Uterus (tissue), 4 donors: ENCODE measurements around the gene NFIA. TPM values are rescaled to one million over a fixed set of nuclear protein-coding genes. Genes with fewer than 3 reads are reported as not detected.
A peak's percentile ranks its signal among the peaks of the same experiment; 100 is the strongest.

ENCODE experiments used
- DNase-seq, 2 donors: peaks; one replicate each; pipeline ENCODE4 v3.0.0-alpha.2; 2019 to 2020
- H3K27ac ChIP-seq, 2 donors: fragments of 200-600 bp; sonication (generic); 1 replicate in 1 of 2; 2 replicates in 1 of 2; pipeline ENCODE4 v1.5.1; 2016 to 2018
- H3K27me3 ChIP-seq, 2 donors: fragments of 200-600 bp; sonication (generic); one replicate each; pipeline ENCODE4 v1.5.1; 2018 to 2019; ENCODE audit warnings: control low read depth in 1 of 2
- H3K36me3 ChIP-seq, 2 donors: fragments of 200-600 bp; sonication (generic); one replicate each; pipeline ENCODE4 v1.5.1; 2019; ENCODE audit warnings: control low read depth in 1 of 2
- H3K4me1 ChIP-seq, 2 donors: fragments of 200-600 bp; sonication (generic); one replicate each; pipeline ENCODE4 v1.5.1; 2018 to 2019; ENCODE audit warnings: control low read depth in 1 of 2
- H3K4me3 ChIP-seq, 2 donors: fragments of 200-600 bp; sonication (generic); 1 replicate in 1 of 2; 2 replicates in 1 of 2; pipeline ENCODE4 v1.5.1; 2018 to 2019; ENCODE audit warnings: mild to moderate bottlenecking in 1 of 2
- H3K9me3 ChIP-seq, 2 donors: fragments of 200-600 bp; sonication (generic); one replicate each; pipeline ENCODE4 v1.5.1; 2019; ENCODE audit warnings: control low read depth in 1 of 2
- POLR2A ChIP-seq, 2 donors: fragments of 450-650 bp; IDR thresholded peaks; one replicate each; pipeline ENCODE4 v1.6.1; 2016; ENCODE audit warnings: antibody characterized with exemption in 2 of 2, mild to moderate bottlenecking in 1 of 2, moderate library complexity in 1 of 2
- intact Hi-C: fragments of 100-400 bp; cut with DNase I; formaldehyde crosslinking; loops from one replicate; pipeline ENCODE4 v1.15.1; 2023; ENCODE audit warnings: low total_unique reads
- total RNA-seq, 4 donors: library from RNA; depleted of rRNA in 3 of 4; stranded (reverse); fragments of >200 nt in 3 of 4; gene quantifications; one replicate each; pipeline versions ENCODE4 v1.1.0 to v1.2.4, GENCODE V29; 2014 to 2023
- TF ChIP-seq, protein P1 (sequence below), 4 experiments: fragments of 200-600 bp in 2 of 4; fragments of 450-650 bp in 2 of 4; sonication (generic) in 2 of 4; IDR thresholded peaks; one replicate each; pipeline ENCODE4 v1.5.1; 2016 to 2019; ENCODE audit warnings: antibody characterized with exemption in 4 of 4, mild to moderate bottlenecking in 2 of 4, moderate library complexity in 1 of 4
- donor health status: DM: yes; HTN: yes; CAD: no.

NFIA gene
- total RNA-seq, 4 donors from 2014 or later, result 49.2 to 116 (median 64.9) TPM

DNA sequence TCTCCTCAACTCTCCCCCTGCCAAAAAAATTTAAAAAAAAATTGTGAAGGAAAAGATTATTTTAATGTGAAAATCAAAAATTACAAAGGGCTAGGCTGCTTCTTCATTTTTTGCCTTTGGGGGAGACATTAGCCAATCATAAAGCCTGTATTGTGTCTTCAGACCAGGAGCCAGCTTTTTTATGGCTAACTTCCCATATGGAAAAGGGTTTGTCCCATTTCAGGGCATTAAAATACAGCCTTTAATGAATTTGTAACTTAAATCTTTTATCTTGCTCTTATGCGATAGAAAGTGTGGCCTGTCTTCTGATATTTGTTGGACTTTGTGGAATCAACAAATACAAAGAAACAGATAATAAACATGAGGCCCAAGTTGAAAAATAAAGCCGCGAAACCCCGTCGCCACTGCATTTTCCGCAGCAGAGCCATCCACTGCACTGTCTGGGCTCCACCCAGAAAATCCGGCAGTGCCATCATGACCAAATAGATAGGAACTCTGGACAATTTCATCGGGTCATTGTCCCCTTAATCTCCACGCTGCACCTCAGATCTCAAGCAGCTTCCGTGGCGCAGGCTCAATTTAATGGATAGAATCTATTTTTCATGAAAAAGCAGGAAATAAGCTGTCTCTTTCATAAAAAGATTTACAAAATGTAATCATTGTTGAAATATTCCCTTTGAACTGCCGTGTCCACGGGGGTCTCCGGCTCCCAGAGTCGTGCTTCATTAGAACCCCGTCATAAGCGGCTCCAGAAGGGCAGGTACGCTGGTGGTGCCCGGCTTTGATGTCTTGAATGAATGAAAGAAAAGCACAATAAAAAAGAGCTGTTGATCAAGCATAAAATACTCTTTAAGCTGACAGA, 365.0 kb downstream of the NFIA start:
- TF ChIP-seq, protein P1, sequence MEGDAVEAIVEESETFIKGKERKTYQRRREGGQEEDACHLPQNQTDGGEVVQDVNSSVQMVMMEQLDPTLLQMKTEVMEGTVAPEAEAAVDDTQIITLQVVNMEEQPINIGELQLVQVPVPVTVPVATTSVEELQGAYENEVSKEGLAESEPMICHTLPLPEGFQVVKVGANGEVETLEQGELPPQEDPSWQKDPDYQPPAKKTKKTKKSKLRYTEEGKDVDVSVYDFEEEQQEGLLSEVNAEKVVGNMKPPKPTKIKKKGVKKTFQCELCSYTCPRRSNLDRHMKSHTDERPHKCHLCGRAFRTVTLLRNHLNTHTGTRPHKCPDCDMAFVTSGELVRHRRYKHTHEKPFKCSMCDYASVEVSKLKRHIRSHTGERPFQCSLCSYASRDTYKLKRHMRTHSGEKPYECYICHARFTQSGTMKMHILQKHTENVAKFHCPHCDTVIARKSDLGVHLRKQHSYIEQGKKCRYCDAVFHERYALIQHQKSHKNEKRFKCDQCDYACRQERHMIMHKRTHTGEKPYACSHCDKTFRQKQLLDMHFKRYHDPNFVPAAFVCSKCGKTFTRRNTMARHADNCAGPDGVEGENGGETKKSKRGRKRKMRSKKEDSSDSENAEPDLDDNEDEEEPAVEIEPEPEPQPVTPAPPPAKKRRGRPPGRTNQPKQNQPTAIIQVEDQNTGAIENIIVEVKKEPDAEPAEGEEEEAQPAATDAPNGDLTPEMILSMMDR (IDR thresholded peaks at IDR 0.05), result no peak
- TF ChIP-seq POLR2A (IDR thresholded peaks at IDR 0.05), result no peak
- intact Hi-C loops, result no loop called here
- Histone ChIP-seq H3K27ac (peak overlapping the region; percentile 42 to 78), H3K4me1 (peaks cover 1 to 5% of the 10 kb centered on the region in 2 donors), H3K27me3 (no peaks in the 10 kb centered on the region), H3K36me3 (no peaks in the 10 kb centered on the region), H3K4me3 (no peak overlapping the region), H3K9me3 (no peaks in the 10 kb centered on the region)
- DNase-seq, result no peak

DNA sequence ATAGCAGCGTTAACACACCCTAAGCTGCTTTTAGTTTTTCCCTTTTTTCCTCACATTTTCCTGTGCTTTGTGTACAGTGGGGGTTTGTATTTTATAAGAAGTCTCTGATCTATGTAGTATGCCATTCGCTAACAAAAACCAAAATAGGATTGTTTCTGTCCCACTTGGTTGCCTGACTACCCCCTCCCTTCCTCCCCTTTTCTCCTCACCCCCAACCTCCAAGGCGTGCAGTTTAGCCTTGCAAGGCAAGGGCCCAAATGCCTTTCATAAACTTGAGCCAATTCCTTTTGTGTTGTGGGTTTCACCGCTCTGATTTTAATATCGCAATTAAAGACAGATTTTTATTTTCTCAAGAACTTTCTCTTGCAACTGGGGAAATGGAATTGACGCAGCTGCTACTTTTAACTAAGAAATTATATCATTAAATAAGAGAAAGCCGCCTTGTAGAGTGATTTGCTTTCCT, 365.6 kb downstream of the NFIA start:
- no peaks in the 10 kb centered on the region for H3K9me3 ChIP-seq
- peaks cover 5 to 8% of the 10 kb centered on the region in 2 donors for H3K4me1 ChIP-seq
- intact Hi-C loops, result no loop called here
- H3K27me3 ChIP-seq, result no peaks in the 10 kb centered on the region
- H3K36me3 ChIP-seq, result no peaks in the 10 kb centered on the region
- TF ChIP-seq, protein P1 (IDR thresholded peaks at IDR 0.05), result no peak
- no peak for TF ChIP-seq POLR2A (IDR thresholded peaks at IDR 0.05)
- H3K4me3 ChIP-seq, result no peak overlapping the region
- no peak for DNase-seq
- H3K27ac ChIP-seq, result peak overlapping the region; percentile 42 to 78

DNA sequence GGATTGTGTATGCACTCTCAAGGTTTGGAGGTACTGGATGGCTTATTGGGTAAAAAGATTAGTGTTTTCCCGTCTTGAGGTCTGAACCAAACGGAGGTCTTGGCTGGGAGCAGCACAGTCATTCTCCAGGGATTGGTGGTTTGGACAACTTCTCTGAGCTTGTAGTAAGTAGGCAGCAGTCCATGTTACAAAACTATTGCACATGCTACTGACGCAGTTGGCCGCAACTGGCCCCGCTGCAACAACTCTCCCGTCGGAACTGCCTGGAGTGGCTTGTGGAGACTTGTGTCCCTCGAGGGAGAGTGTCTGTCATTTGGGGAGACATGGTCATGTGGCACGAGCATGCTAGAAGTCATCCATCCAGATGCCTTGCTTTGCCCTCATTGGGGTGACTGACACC, 366.6 kb downstream of the NFIA start:
- TF ChIP-seq, protein P1 (IDR thresholded peaks at IDR 0.05), result no peak
- no peak for TF ChIP-seq POLR2A (IDR thresholded peaks at IDR 0.05)
- no peaks in the 10 kb centered on the region for H3K27me3 ChIP-seq
- H3K4me3 ChIP-seq, result no peak overlapping the region
- peak; percentile 81 to 85 for DNase-seq
- H3K9me3 ChIP-seq, result no peaks in the 10 kb centered on the region
- H3K36me3 ChIP-seq, result no peaks in the 10 kb centered on the region
- peaks cover 5 to 12% of the 10 kb centered on the region in 2 donors for H3K4me1 ChIP-seq
- intact Hi-C loops, result no loop called here
- peak overlapping the region; percentile 66 to 78 for H3K27ac ChIP-seq

DNA sequence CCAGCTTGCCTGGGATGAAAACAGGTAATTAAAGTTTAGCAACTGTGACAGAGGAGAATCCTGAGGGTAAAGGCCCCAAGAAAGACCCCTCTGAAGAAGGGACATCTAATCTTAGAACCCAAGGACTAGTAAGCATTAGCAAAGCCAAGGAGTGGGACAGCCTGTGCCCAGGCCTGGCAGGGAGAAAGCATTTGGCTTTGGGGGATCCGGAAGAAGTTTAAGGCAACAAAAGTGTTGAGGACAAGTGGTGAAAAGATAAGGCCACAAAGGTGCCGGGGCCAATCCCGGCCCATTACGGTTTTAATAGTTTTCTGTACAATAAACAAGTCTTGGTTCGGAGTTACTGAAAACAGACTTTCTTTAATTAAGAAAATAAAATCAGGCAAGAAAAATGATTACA, 367.0 kb downstream of the NFIA start:
- H3K27me3 ChIP-seq, result no peaks in the 10 kb centered on the region
- no peak overlapping the region for H3K4me3 ChIP-seq
- H3K36me3 ChIP-seq, result no peaks in the 10 kb centered on the region
- H3K4me1 ChIP-seq, result peaks cover 5 to 12% of the 10 kb centered on the region in 2 donors
- intact Hi-C loops, result no loop called here
- DNase-seq, result no peak
- peak overlapping the region; percentile 66 to 78 for H3K27ac ChIP-seq
- no peak for TF ChIP-seq POLR2A (IDR thresholded peaks at IDR 0.05)
- TF ChIP-seq, protein P1 (IDR thresholded peaks at IDR 0.05), result no peak
- H3K9me3 ChIP-seq, result no peaks in the 10 kb centered on the region

DNA sequence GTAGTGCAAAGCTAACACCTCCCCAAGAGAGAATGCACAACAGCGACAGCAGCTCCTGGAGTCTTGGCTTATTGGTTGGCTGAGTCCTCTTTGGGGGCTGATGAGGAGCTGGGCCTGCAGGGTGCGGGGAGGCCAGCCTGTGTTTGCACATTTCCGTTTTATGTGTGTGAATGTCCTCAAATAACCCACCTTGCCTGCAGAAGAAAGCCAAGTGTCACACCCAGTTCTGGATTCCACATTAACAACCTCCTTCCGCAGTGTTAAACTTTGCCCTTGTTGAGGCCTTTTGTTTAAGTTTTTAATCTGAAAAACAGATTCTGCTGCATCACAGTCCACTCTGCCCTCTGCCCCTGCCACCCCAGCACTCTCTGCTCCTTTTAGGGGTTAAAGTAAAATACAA, 368.1 kb downstream of the NFIA start:
- H3K9me3 ChIP-seq, result no peaks in the 10 kb centered on the region
- H3K4me3 ChIP-seq, result no peak overlapping the region
- peaks cover 5 to 12% of the 10 kb centered on the region in 2 donors for H3K4me1 ChIP-seq
- DNase-seq, result peak; percentile 37 to 44
- intact Hi-C loops, result loop anchor here (10.0 kb wide), 1 partner anchor 396 kb away; no protein-coding TSS in a partner anchor
- TF ChIP-seq, protein P1 (IDR thresholded peaks at IDR 0.05), result no peak
- no peak for TF ChIP-seq POLR2A (IDR thresholded peaks at IDR 0.05)
- H3K36me3 ChIP-seq, result no peaks in the 10 kb centered on the region
- H3K27me3 ChIP-seq, result no peaks in the 10 kb centered on the region
- H3K27ac ChIP-seq, result peak overlapping the region; percentile 66 to 78
